ENCODE data around the gene TNC.

The TNC gene

GRCh38 chr9:115058175-115058574 lies 59.8 kb downstream of the TNC start:
- Mint-ChIP-seq H3K27me3 (peaks cover 78% of the 10 kb centered on the region), H3K4me3 (no peak overlapping the region), H3K9me3 (no peaks in the 10 kb centered on the region), H3K4me1 (no peaks in the 10 kb centered on the region), H3K27ac (no peak overlapping the region)
- ATAC-seq (no peak), DNase-seq (no peak)

DNA sequence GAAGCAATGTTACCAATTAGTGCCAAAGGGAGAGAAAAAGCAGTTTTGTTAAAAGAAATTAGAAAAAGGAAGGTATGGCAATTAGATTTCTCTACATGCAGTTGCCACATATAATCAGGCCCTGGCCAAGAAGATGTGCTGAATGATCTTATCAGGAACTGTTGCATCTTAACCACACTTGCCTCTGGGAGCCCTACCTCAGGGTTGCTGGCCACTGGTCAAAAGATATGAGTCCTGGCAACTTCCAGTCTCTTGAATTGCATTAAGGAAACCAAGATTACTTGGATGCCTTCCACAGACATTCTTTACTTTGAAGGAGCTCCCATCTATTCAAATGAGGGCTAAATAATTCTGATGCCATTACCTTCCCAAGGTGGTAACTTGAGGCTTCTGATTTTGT lies 60.4 kb downstream of the TNC start:
- H3K4me1 Mint-ChIP-seq, result no peaks in the 10 kb centered on the region
- H3K9me3 Mint-ChIP-seq, result no peaks in the 10 kb centered on the region
- no peak overlapping the region for H3K4me3 Mint-ChIP-seq
- H3K27me3 Mint-ChIP-seq, result peaks cover 84% of the 10 kb centered on the region
- ATAC-seq (no peak), DNase-seq (no peak)
- no peak overlapping the region for H3K27ac Mint-ChIP-seq

DNA sequence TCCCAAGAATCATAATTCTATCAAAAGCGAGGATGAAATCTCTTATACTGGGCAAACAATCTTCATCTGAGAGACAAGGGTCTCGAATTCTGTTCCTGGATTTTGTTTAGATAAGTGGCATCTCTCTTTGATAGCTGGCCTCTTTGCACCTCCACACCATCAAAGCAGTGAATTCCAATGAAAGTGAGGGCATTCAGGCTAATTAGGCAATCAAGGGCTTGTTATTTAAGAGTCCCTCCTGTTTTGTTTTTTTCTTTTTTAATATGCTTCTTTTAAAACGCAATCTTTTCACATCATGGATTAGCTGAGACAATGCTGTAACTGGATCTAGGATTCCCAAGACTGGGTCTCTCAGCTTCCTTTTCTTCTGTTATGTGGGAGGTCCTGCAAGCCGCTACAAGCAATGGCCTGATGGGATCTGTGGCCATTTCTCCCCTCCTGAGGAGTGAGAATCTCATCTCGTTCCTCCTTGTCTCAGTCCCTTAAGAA lies 67.9 kb downstream of the TNC start:
- DNase-seq (no peak), ATAC-seq (no peak)
- no peak overlapping the region for H3K27ac Mint-ChIP-seq
- H3K4me3 Mint-ChIP-seq, result no peak overlapping the region
- H3K9me3 Mint-ChIP-seq, result no peaks in the 10 kb centered on the region
- H3K4me1 Mint-ChIP-seq, result no peaks in the 10 kb centered on the region
- peaks cover 60% of the 10 kb centered on the region for H3K27me3 Mint-ChIP-seq

DNA sequence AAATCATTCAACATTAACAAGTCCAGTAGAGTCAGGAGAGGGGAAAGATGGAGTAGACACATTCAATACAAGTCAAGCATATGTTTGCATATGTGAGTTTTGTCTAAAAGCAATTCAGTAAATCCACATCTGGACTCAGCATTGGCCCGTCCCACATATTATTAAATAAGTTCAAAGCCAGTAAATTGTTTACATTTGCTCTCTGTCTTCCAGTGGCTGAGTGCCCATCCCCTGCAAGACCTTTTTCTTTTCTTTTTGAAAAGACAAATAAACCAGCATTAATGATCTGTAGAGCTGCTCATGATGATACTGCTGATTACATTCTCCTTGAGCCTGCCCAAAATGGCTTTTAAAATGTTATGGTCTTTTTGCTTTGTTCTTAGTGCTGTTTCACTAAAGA lies 71.1 kb downstream of the TNC start:
- no peaks in the 10 kb centered on the region for H3K9me3 Mint-ChIP-seq
- H3K27me3 Mint-ChIP-seq, result peaks cover 38% of the 10 kb centered on the region
- peaks cover 26% of the 10 kb centered on the region for H3K4me1 Mint-ChIP-seq
- no peak for ATAC-seq
- no peak overlapping the region for H3K27ac Mint-ChIP-seq
- no peak overlapping the region for H3K4me3 Mint-ChIP-seq
- DNase-seq, result no peak

DNA sequence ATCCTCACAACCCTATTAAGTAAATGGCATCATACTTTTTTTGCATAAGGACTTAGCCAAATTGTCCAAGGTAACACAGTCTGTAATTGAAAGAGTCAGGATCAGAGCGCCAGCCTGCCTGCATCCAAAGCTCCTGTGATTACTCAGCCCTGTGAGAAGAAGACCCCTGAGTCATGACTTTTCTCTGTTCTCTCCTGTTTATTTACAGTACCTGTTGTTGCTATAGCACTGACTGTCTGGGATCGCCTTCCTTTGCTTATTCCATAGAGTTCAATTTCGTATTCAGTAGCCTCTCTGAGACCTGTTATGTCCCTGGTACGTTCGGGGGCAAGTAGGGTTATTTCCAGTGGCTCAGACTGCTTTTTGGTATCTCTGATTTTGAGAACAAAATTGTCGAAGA lies 71.8 kb downstream of the TNC start:
- H3K27me3 Mint-ChIP-seq, result peaks cover 36% of the 10 kb centered on the region
- ATAC-seq (no peak), DNase-seq (no peak)
- H3K4me3 Mint-ChIP-seq, result no peak overlapping the region
- peaks cover 26% of the 10 kb centered on the region for H3K4me1 Mint-ChIP-seq
- H3K27ac Mint-ChIP-seq, result no peak overlapping the region
- no peaks in the 10 kb centered on the region for H3K9me3 Mint-ChIP-seq

GRCh38 chr9:115043632-115044031 lies 74.3 kb downstream of the TNC start:
- peak; percentile 57 for ATAC-seq
- Mint-ChIP-seq H3K9me3 (no peaks in the 10 kb centered on the region), H3K4me3 (peak overlapping the region; percentile 30 to 67), H3K27ac (peak overlapping the region in 1 of 2 donors; percentile 2), H3K27me3 (peaks cover 42% of the 10 kb centered on the region), H3K4me1 (peaks cover 38% of the 10 kb centered on the region)
- DNase-seq, result no peak

DNA sequence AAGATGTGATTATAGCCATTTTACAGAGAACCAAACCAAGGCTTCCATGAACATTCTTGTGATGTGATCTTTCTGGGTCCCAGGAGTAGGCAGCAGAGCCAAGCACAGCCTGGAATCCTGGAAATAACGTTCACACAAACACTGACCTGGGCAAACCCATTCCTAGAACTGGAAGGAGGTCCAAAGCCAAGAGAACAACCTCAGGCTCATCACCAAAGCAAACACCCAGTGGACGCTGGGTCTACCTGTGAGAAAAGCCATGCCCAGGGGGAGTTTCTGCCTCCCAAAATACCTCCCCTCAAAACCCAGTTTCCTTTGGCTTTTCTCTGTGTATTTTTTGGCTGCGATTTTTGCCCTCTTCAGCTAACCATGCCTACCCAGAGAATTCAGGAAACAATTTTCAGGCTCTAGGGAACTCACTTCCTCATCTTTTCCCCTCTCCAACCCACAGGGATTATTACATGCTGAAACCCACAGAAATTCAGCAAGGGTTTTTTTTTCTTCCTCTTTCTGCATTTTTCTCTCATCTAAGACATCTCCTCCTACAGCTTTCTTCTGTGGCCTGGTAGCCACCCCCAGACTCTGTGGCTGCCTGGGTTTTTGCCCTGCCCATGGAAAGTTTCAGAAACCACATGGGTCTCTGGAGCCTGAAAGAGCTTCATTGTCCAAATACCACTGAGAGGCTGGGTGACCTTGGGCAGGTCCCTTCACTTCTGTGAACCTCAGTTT lies 75.0 kb downstream of the TNC start:
- ATAC-seq (peak; percentile 86), DNase-seq (peak; percentile 44 to 63)
- peak overlapping the region; percentile 4 to 40 for H3K27ac Mint-ChIP-seq
- no peaks in the 10 kb centered on the region for H3K9me3 Mint-ChIP-seq
- H3K27me3 Mint-ChIP-seq, result peaks cover 38% of the 10 kb centered on the region
- peak overlapping the region; percentile 30 to 67 for H3K4me3 Mint-ChIP-seq
- H3K4me1 Mint-ChIP-seq, result peaks cover 38% of the 10 kb centered on the region

DNA sequence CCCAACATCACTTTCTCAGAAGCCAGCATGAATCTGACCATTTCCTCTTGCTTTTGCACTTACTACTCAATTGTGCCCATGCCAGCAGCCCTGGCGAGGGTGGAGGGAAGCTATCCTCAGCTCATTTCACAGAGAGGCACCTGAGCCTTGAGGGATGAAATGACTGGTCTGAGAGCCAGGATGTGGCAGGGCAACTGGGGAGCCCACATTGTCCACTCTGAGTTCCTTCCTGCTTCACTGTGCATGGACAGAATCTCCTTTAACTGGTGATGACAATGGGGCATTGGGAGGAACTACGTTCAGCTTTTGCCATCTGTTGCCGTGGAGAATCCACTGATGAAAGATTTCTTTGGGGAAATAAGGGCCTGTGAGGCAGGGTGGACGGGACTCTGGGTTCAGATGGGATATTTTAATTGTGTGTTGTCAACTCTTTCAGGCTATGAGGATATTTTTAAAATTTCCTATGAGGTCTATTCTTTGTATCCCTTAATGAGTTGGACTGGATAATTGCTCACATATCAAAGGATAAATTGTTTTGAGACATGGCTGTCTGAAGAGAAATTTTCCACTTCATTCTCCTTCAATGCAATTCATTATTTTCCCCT lies 78.3 kb downstream of the TNC start:
- ATAC-seq, result no peak
- Mint-ChIP-seq H3K9me3 (no peaks in the 10 kb centered on the region), H3K27me3 (peaks cover 20% of the 10 kb centered on the region)

GRCh38 chr9:115038178-115038577 lies 79.8 kb downstream of the TNC start:
- Mint-ChIP-seq H3K9me3 (no peaks in the 10 kb centered on the region), H3K4me1 (peaks cover 57% of the 10 kb centered on the region), H3K4me3 (no peak overlapping the region), H3K27ac (no peak overlapping the region), H3K27me3 (peaks cover 12% of the 10 kb centered on the region)
- DNase-seq (no peak), ATAC-seq (no peak)

More for the DNA sequence above, 78.3 kb downstream of the TNC start:
- Mint-ChIP-seq H3K4me1 (peaks cover 63% of the 10 kb centered on the region), H3K27ac (no peak overlapping the region), H3K4me3 (no peak overlapping the region)
- DNase-seq, result peak in 1 of 2 donors; percentile 30

DNA sequence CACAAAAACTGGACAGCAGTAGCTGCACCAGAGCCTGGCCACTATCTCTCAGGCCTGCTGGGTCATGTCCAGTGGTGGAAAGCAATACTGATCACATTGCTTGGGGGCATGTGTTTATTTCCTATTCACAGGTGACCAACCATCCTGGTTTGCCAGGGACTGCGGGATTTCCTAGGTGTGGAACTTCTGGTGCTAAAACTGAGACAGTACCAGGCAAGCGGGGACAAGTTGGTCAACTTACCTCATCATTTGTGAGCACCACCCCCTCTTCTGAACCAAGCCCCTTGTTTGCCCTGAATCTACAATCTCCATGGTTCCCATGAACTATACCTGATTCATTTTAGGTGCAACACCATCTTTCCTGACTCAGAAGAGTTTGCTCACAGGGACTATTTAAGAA lies 81.3 kb downstream of the TNC start:
- H3K4me1 Mint-ChIP-seq, result peaks cover 48% of the 10 kb centered on the region
- peak in 1 of 2 donors; percentile 52 for DNase-seq
- peaks cover 12% of the 10 kb centered on the region for H3K27me3 Mint-ChIP-seq
- peak; percentile 54 for ATAC-seq
- H3K27ac Mint-ChIP-seq, result peak overlapping the region; percentile 99 to 100
- peak overlapping the region; percentile 61 to 76 for H3K4me3 Mint-ChIP-seq
- H3K9me3 Mint-ChIP-seq, result no peaks in the 10 kb centered on the region

DNA sequence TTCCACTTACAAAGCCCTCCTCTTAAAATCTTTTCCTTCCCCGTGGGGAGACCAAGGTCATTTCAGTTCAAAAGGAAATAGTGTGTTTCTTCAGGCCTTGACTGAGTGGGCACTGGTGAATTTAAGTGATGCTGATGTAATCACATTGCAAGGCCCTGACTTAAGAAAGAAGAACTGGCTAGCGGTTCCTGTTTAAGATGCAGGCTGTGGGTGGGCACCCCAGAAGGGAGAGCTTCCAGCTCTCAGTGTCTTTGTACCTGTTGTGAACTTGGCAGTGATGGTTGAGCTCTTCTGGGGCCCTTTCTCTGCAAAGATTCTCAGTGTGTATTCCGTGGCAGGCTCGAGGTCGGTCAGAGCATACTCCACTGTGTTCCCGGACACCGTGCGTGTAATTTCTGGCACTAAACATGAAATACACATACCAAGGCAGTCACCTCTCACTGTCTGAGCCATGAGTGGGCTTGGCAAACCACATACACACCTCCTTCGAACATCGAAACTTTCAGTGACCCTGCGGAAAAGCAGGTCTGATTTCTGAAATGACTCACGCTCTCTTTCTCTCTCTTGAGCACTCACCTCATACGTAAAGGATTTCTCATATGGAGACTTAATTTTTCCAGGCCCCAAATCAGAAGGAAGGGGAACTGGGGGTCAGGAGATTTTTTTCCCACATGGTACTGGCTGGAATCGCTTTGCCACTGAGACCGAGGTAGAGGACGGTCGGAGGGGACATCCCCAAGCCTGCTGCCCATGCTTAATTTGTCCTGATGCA lies 81.9 kb downstream of the TNC start:
- peak; percentile 71 to 88 for DNase-seq
- H3K27me3 Mint-ChIP-seq, result peaks cover 12% of the 10 kb centered on the region
- peak; percentile 92 for ATAC-seq
- H3K9me3 Mint-ChIP-seq, result no peaks in the 10 kb centered on the region
- peak overlapping the region; percentile 61 to 76 for H3K4me3 Mint-ChIP-seq
- H3K27ac Mint-ChIP-seq, result peak overlapping the region; percentile 99 to 100
- peaks cover 50% of the 10 kb centered on the region for H3K4me1 Mint-ChIP-seq

- Mint-ChIP-seq H3K4me1 (peaks cover 42% of the 10 kb centered on the region), H3K9me3 (no peaks in the 10 kb centered on the region), H3K27ac (peak overlapping the region; percentile 99 to 100), H3K4me3 (peak overlapping the region in 1 of 2 donors; percentile 76), H3K27me3 (peaks cover 12% of the 10 kb centered on the region)
- DNase-seq, result no peak
- ATAC-seq, result no peak
These were observed 83.2 kb downstream of the TNC start for GRCh38 chr9:115034801-115035200.

DNA sequence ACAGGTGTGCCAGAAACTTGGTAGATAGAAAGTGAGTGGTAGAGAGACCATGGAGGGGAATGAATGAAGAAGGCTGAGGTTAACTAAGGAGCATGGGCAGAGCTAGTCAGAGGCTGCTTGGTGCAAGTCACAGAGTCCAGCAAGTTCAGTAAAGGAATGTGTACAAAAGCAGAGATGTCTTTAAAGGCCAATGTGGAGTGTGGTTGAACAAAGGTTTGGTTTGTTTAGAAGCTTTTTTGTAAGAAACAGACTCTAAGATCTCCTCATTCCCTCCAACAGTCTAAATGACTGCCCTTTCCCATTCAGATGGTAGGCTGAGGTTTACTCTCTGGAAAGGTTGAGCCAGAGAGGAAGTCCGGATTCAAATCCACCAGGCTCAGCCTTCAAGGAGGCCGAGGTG lies 84.2 kb downstream of the TNC start:
- no peak overlapping the region for H3K27ac Mint-ChIP-seq
- no peak overlapping the region for H3K4me3 Mint-ChIP-seq
- H3K4me1 Mint-ChIP-seq, result peaks cover 38% of the 10 kb centered on the region
- DNase-seq, result no peak
- H3K27me3 Mint-ChIP-seq, result peaks cover 2% of the 10 kb centered on the region
- ATAC-seq, result no peak
- H3K9me3 Mint-ChIP-seq, result no peaks in the 10 kb centered on the region

GRCh38 chr9:115032296-115032695 lies 85.7 kb downstream of the TNC start:
- peaks cover 12% of the 10 kb centered on the region for H3K27me3 Mint-ChIP-seq
- no peak overlapping the region for H3K27ac Mint-ChIP-seq
- ATAC-seq, result no peak
- no peak overlapping the region for H3K4me3 Mint-ChIP-seq
- H3K9me3 Mint-ChIP-seq, result no peaks in the 10 kb centered on the region
- DNase-seq, result no peak
- peaks cover 38% of the 10 kb centered on the region for H3K4me1 Mint-ChIP-seq

GRCh38 chr9:115030006-115030405 lies 88.0 kb downstream of the TNC start:
- Mint-ChIP-seq H3K27ac (no peak overlapping the region), H3K4me3 (no peak overlapping the region), H3K9me3 (no peaks in the 10 kb centered on the region), H3K27me3 (peaks cover 24% of the 10 kb centered on the region), H3K4me1 (peaks cover 15% of the 10 kb centered on the region)
- no peak for DNase-seq
- ATAC-seq, result no peak

DNA sequence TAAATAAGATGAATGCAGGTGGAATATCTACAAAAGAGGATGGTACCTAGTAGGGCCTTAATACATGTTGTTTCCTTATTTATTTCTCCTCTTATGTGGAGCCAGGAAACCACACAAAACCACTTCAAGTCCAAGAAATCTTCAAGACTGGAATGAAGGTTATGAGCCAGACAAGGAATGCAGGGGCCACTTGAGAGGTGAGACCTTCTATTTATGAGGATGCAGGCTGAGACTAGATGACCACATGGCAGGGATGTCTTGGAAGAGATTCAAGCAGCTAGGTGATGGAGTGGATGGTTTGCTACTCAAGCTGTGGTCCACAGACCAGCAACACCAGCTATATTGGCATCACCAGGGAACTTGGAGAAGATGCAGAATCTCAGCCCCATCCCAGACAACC lies 92.2 kb downstream of the TNC start:
- DNase-seq, result no peak
- Mint-ChIP-seq H3K27me3 (peaks cover 32% of the 10 kb centered on the region), H3K9me3 (no peaks in the 10 kb centered on the region), H3K27ac (no peak overlapping the region), H3K4me3 (no peak overlapping the region), H3K4me1 (peaks cover 4% of the 10 kb centered on the region)
- no peak for ATAC-seq
